Transverse colon (tissue), 4 donors: ENCODE data around the gene TSPAN12. TPM values are rescaled to one million over a fixed set of nuclear protein-coding genes. Genes with fewer than 3 reads are reported as not detected.
A peak's percentile ranks its signal among the peaks of the same experiment; 100 is the strongest.

Experiments used
- DNase-seq: peaks from one replicate; pipeline ENCODE4 v3.0.0-alpha.2; 2019
- H3K27ac ChIP-seq, 4 donors: fragments of 200-600 bp; sonication (generic); 2 replicates each; pipeline ENCODE4 v1.5.1; 2016 to 2018; ENCODE audit warnings: inconsistent platforms in 4 of 4
- H3K27me3 ChIP-seq: fragments of 200-600 bp; sonication (generic); 2 replicates; pipeline ENCODE4 v1.5.1; 2017; ENCODE audit warnings: inconsistent platforms
- H3K36me3 ChIP-seq, 4 donors: fragments of 200-600 bp; sonication (generic); 2 replicates each; pipeline ENCODE4 v1.5.1; 2017 to 2019; ENCODE audit warnings: inconsistent platforms in 4 of 4
- H3K4me1 ChIP-seq, 4 donors: fragments of 200-600 bp; sonication (generic); 2 replicates each; pipeline ENCODE4 v1.5.1; 2017 to 2020; ENCODE audit warnings: inconsistent platforms in 4 of 4
- H3K4me3 ChIP-seq, 4 donors: fragments of 200-600 bp; sonication (generic); 1 replicate in 1 of 4; 2 replicates in 3 of 4; pipeline versions ENCODE4 v1.5.1 to v1.6.1; 2017 to 2019; ENCODE audit warnings: inconsistent platforms in 4 of 4
- H3K9me3 ChIP-seq, 2 donors: fragments of 200-600 bp; sonication (generic); 2 replicates each; pipeline ENCODE4 v1.5.1; 2017 to 2019; ENCODE audit warnings: inconsistent platforms in 2 of 2
- EP300 ChIP-seq: sonication (generic); formaldehyde crosslinking; IDR thresholded peaks from one replicate; pipeline ENCODE4 v1.6.1; 2017; ENCODE audit warnings: antibody characterized with exemption, low read depth
- POLR2A ChIP-seq: fragments of 450-650 bp; IDR thresholded peaks from one replicate; pipeline ENCODE4 v1.6.1; 2016; ENCODE audit warnings: antibody characterized with exemption, mild to moderate bottlenecking, moderate library complexity
- POLR2AphosphoS5 ChIP-seq, 3 donors: sonication (generic); formaldehyde crosslinking; IDR thresholded peaks; one replicate each; pipeline ENCODE4 v1.6.1; 2016; ENCODE audit warnings: antibody characterized with exemption in 3 of 3
- WGBS, 2 donors: methylation state at CpG; one replicate each; pipeline ENCODE4 v1.1.5; 2018; ENCODE audit warnings: low coverage in 1 of 2; 5-methylcytosine and 5-hydroxymethylcytosine counted together
- in situ Hi-C, 4 donors: fragments of 200-750 bp; cut with MboI; loops; one replicate each; pipeline versions ENCODE4 v1.15.0 to v1.15.1; 2017; ENCODE audit warnings: low sequenced_read_pairs in 3 of 4, low pct_ligation_motif_present in 1 of 4, low pct_unique_long_range_greater_than_20kb in 1 of 4
- intact Hi-C: fragments of 100-400 bp; cut with DNase I; formaldehyde crosslinking; loops from one replicate; pipeline ENCODE4 v1.15.1; 2023; ENCODE audit warnings: low total_unique reads
- total RNA-seq, 4 donors: library from RNA; depleted of rRNA; stranded (reverse); fragments of >200 nt; gene quantifications; one replicate each; pipeline ENCODE4 v1.1.0, GENCODE V29; 2016
- TF ChIP-seq, protein P1 (sequence below), 5 experiments: fragments of 200-600 bp in 3 of 5; fragments of 450-650 bp in 2 of 5; sonication (generic) in 3 of 5; IDR thresholded peaks; 1 replicate in 2 of 5; 2 replicates in 3 of 5; pipeline ENCODE4 v1.5.1; 2016 to 2017; ENCODE audit warnings: antibody characterized with exemption in 5 of 5, inconsistent platforms in 3 of 5, mild to moderate bottlenecking in 2 of 5, moderate library complexity in 1 of 5

Gene TSPAN12
- total RNA-seq, 4 donors from 2014 or later = 34.9 to 55.6 (median 39.5) TPM

DNA sequence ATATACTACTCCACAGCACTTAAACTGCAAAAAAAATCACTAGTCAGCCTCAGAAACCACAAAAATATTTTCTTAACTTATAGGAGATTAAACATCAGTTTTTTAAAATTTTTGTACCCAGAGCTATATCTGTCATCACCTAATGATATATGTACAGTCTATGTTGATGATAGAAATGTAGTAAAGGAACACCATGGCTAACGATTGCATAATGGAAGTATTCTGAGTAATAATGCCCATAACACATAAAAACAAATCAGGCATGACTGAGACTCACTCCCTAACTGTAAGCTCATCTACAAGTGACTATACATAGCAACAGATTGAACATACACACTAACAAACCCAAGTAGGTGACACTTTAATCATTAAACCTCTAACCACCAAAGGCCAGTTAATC is 51.3 kb downstream of the TSPAN12 start:
- no peaks in the 10 kb centered on the region for H3K4me1 ChIP-seq
- H3K4me3 ChIP-seq = no peak overlapping the region
- intact Hi-C loops (loop anchor here (10.0 kb wide), 1 partner anchor 148 kb away; the partner anchor contains the start of gene ING3), in situ Hi-C loops (loop anchor here (10.0 to 25.0 kb wide), 5 partner anchors 118 to 306 kb away; no protein-coding TSS in a partner anchor)
- H3K9me3 ChIP-seq = no peaks in the 10 kb centered on the region
- H3K27ac ChIP-seq = no peak overlapping the region
- 63 to 72% methylated on average over 1 of the region's 1 CpG for WGBS, 2 donors
- no peaks in the 10 kb centered on the region for H3K36me3 ChIP-seq
- DNase-seq = no peak
- no peaks in the 10 kb centered on the region for H3K27me3 ChIP-seq
- TF ChIP-seq, protein P1, sequence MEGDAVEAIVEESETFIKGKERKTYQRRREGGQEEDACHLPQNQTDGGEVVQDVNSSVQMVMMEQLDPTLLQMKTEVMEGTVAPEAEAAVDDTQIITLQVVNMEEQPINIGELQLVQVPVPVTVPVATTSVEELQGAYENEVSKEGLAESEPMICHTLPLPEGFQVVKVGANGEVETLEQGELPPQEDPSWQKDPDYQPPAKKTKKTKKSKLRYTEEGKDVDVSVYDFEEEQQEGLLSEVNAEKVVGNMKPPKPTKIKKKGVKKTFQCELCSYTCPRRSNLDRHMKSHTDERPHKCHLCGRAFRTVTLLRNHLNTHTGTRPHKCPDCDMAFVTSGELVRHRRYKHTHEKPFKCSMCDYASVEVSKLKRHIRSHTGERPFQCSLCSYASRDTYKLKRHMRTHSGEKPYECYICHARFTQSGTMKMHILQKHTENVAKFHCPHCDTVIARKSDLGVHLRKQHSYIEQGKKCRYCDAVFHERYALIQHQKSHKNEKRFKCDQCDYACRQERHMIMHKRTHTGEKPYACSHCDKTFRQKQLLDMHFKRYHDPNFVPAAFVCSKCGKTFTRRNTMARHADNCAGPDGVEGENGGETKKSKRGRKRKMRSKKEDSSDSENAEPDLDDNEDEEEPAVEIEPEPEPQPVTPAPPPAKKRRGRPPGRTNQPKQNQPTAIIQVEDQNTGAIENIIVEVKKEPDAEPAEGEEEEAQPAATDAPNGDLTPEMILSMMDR (IDR thresholded peaks at IDR 0.05) = no peak
- TF ChIP-seq POLR2AphosphoS5 (IDR thresholded peaks at IDR 0.05) (no peak), EP300 (no peak), POLR2A (no peak)

GRCh38 chr7:120805636-120806388 is 52.1 kb downstream of the TSPAN12 start:
- Histone ChIP-seq H3K9me3 (no peaks in the 10 kb centered on the region), H3K27me3 (no peaks in the 10 kb centered on the region), H3K36me3 (no peaks in the 10 kb centered on the region), H3K4me3 (no peak overlapping the region), H3K27ac (no peak overlapping the region), H3K4me1 (no peaks in the 10 kb centered on the region)
- DNase-seq = peak; percentile 59
- TF ChIP-seq POLR2AphosphoS5 (IDR thresholded peaks at IDR 0.05) (no peak), POLR2A (no peak), EP300 (no peak)
- TF ChIP-seq, protein P1 (IDR thresholded peaks at IDR 0.05) = peak; percentile 80 to 88 (median 83)
- 28 to 31% methylated on average over 3 of the region's 3 CpGs for WGBS, 2 donors
- in situ Hi-C loops (loop anchor here (10.0 to 25.0 kb wide), 5 partner anchors 119 to 306 kb away; no protein-coding TSS in a partner anchor), intact Hi-C loops (loop anchor here (10.0 kb wide), 1 partner anchor 149 kb away; the partner anchor contains the start of gene ING3)

DNA sequence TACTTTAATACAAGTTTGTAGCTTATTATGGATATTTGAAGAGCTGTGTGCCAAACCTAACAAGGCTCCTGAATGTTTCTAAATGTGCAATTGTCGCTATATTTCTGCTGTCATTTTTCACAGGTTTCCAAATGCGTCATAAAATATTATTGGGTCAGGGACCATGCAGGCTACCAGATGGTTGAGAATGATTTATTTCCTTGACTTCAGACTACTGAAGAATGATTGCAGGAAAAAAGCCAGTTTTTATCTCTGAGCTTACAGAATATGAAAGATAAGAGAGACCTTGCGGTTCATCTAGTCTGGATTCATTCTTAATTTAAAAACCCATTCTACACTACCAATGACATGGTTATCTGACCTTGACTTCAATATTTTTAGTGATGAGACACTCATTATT is 55.2 kb downstream of the TSPAN12 start:
- Histone ChIP-seq H3K9me3 (no peaks in the 10 kb centered on the region), H3K27me3 (no peaks in the 10 kb centered on the region), H3K4me3 (no peak overlapping the region), H3K36me3 (no peaks in the 10 kb centered on the region), H3K27ac (no peak overlapping the region), H3K4me1 (no peaks in the 10 kb centered on the region)
- TF ChIP-seq EP300 (no peak), POLR2AphosphoS5 (IDR thresholded peaks at IDR 0.05) (no peak), POLR2A (no peak)
- TF ChIP-seq, protein P1 (IDR thresholded peaks at IDR 0.05) = no peak
- no peak for DNase-seq
- in situ Hi-C loops = loop anchor here (10.0 to 25.0 kb wide), 5 partner anchors 122 to 310 kb away; no protein-coding TSS in a partner anchor
- WGBS, 2 donors = 94 to 100% methylated on average over 3 of the region's 3 CpGs
- intact Hi-C loops = loop anchor here (10.0 kb wide), 1 partner anchor 152 kb away; the partner anchor contains the start of gene ING3

GRCh38 chr7:120799813-120800475 is 58.0 kb downstream of the TSPAN12 start:
- no peak for DNase-seq
- in situ Hi-C loops (loop anchor here (10.0 to 25.0 kb wide), 5 partner anchors 125 to 312 kb away; no protein-coding TSS in a partner anchor), intact Hi-C loops (loop anchor here (10.0 kb wide), 2 partner anchors 55 to 155 kb away; partner anchors contain the start of genes ING3 and TSPAN12)
- 84 to 93% methylated on average over 2 to 3 of the region's 3 CpGs for WGBS, 2 donors
- Histone ChIP-seq H3K9me3 (no peaks in the 10 kb centered on the region), H3K4me1 (no peaks in the 10 kb centered on the region), H3K4me3 (no peak overlapping the region), H3K36me3 (no peaks in the 10 kb centered on the region), H3K27ac (no peak overlapping the region), H3K27me3 (no peaks in the 10 kb centered on the region)
- TF ChIP-seq, protein P1 (IDR thresholded peaks at IDR 0.05) = no peak
- TF ChIP-seq POLR2A = no peak
- no peak for TF ChIP-seq EP300
- no peak for TF ChIP-seq POLR2AphosphoS5 (IDR thresholded peaks at IDR 0.05)
